Glomerular endothelial cell (primary cell): ENCODE data around the gene THYN1. TPM values are rescaled to one million over a fixed set of nuclear protein-coding genes. Genes with fewer than 3 reads are reported as not detected.
"Not testable (repeated sequence)": the region's sequence is repeated elsewhere in the genome, so short reads cannot be mapped to it uniquely, and the experiment has no call there.

Source experiments
- DNase-seq: peaks from one replicate; pipeline ENCODE4 v3.0.0-alpha.2; 2011; ENCODE audit warnings: low read depth, low spot score; ENCODE audit errors: extremely low read depth
- total RNA-seq: library from RNA; depleted of rRNA; stranded (reverse); fragments of >200 nt; gene quantifications from 2 replicates; pipeline ENCODE4 v1.2.3, GENCODE V29; 2015

Gene THYN1
- total RNA-seq, 1 donor from 2014 or later = 57.5 TPM

GRCh38 chr11:134275534-134276395 lies 22.6 kb upstream of the THYN1 start, which contains the start of gene GLB1L3:
GLB1L3 (plus strand) TSS chr11:134276379; CDS start chr11:134276741, 362 bp downstream.
- no peak for DNase-seq

- no peak for DNase-seq
Observed at GRCh38 chr11:134275188-134275533, 22.0 kb upstream of the THYN1 start.

- DNase-seq = no peak
Observed at GRCh38 chr11:134273317-134273712, 20.2 kb upstream of the THYN1 start.

- DNase-seq = no peak
Observed at GRCh38 chr11:134272381-134273316, 19.5 kb upstream of the THYN1 start.

GRCh38 chr11:134271978-134272377 lies 18.8 kb upstream of the THYN1 start:
- DNase-seq = no peak

- no peak for DNase-seq
Observed at GRCh38 chr11:134270250-134270714, 17.1 kb upstream of the THYN1 start.

GRCh38 chr11:134267966-134268365 lies 14.8 kb upstream of the THYN1 start:
- no peak for DNase-seq

GRCh38 chr11:134267461-134267860 lies 14.3 kb upstream of the THYN1 start:
- DNase-seq = no peak

- no peak for DNase-seq
Observed at GRCh38 chr11:134266841-134267251, 13.7 kb upstream of the THYN1 start.

- DNase-seq = no peak
Observed at GRCh38 chr11:134266440-134266839, 13.3 kb upstream of the THYN1 start.

GRCh38 chr11:134264966-134265764 lies 12.0 kb upstream of the THYN1 start:
- no peak for DNase-seq

GRCh38 chr11:134261626-134262488 lies 8.7 kb upstream of the THYN1 start:
- no peak for DNase-seq

GRCh38 chr11:134260983-134261382 lies 7.8 kb upstream of the THYN1 start:
- no peak for DNase-seq

- DNase-seq = no peak
Observed at GRCh38 chr11:134260503-134260902, 7.4 kb upstream of the THYN1 start.

GRCh38 chr11:134258577-134258976 lies 5.4 kb upstream of the THYN1 start:
- DNase-seq = no peak

GRCh38 chr11:134257101-134257500 lies 3.9 kb upstream of the THYN1 start:
- no peak for DNase-seq

GRCh38 chr11:134255184-134255561 lies 2.0 kb upstream of the THYN1 start:
- DNase-seq = not testable (repeated sequence)

- no peak for DNase-seq
Observed at GRCh38 chr11:134254433-134255183, 1.5 kb upstream of the THYN1 start.
